Endothelial cell (in vitro differentiated cells): ENCODE data around the gene ZFR2. TPM values are rescaled to one million over a fixed set of nuclear protein-coding genes. Genes with fewer than 3 reads are reported as not detected.

ENCODE experiments used
- DNase-seq: peaks from one replicate; pipeline ENCODE4 v3.0.0; 2021; ENCODE audit warnings: low spot score
- H3K27ac Mint-ChIP-seq: one replicate; pipeline ENCODE4 v1.8.0; 2021; ENCODE audit warnings: mixed read lengths, inconsistent platforms; ENCODE audit not compliant: unreplicated experiment
- H3K27me3 Mint-ChIP-seq: one replicate; pipeline ENCODE4 v1.8.0; 2021; ENCODE audit warnings: mild to moderate bottlenecking, moderate library complexity, mixed read lengths, inconsistent platforms; ENCODE audit not compliant: unreplicated experiment
- H3K36me3 Mint-ChIP-seq: one replicate; pipeline ENCODE4 v1.8.0; 2021; ENCODE audit warnings: mild to moderate bottlenecking, low read depth, mixed read lengths, inconsistent platforms; ENCODE audit not compliant: unreplicated experiment
- H3K4me1 Mint-ChIP-seq: one replicate; pipeline ENCODE4 v1.8.0; 2021; ENCODE audit warnings: mild to moderate bottlenecking, mixed read lengths, inconsistent platforms; ENCODE audit not compliant: unreplicated experiment
- H3K4me3 Mint-ChIP-seq: one replicate; pipeline ENCODE4 v1.8.0; 2021; ENCODE audit warnings: mild to moderate bottlenecking, mixed read lengths, inconsistent platforms; ENCODE audit not compliant: unreplicated experiment
- H3K9me3 Mint-ChIP-seq: one replicate; pipeline ENCODE4 v1.8.0; 2021; ENCODE audit warnings: mixed read lengths, inconsistent platforms; ENCODE audit not compliant: unreplicated experiment
- total RNA-seq: library from RNA; stranded (reverse); fragmentation: NEBNext Ultra II Directional; extraction: Animal tissue kit (Norgen Biotek cat#: 25700); gene quantifications from one replicate; pipeline ENCODE4 v1.2.1, GENCODE V29; 2021; ENCODE audit not compliant: unreplicated experiment
- TF ChIP-seq, protein P1 (sequence below): fragments of 200-600 bp; sonication (generic); IDR thresholded peaks from one replicate; pipeline ENCODE4 v1.5.0; 2021; ENCODE audit warnings: antibody characterized with exemption; ENCODE audit not compliant: unreplicated experiment

Gene ZFR2
- total RNA-seq, 1 donor from 2014 or later = 1.8 TPM

DNA sequence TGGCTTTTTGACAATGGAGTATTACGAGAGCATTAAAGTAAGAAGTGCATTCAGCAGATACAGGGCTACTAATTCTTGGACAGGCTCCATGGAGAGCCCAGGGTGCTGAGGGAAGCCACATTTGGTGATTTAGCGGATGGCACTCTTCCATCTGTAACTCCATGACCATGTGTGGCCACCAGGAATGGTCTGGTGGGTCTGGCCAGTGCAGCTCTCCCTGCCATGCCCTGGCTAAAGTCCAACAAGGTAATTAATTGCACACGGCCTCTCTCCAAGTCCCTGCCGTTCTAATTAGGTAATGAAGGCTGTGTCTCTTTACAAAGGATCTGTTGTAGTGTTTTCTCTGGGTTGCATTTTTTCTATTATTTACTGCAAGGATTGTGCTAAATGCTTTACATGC is 4.3 kb upstream of the ZFR2 start:
- H3K27me3 Mint-ChIP-seq = peaks cover 5% of the 10 kb centered on the region
- H3K4me3 Mint-ChIP-seq = no peak overlapping the region
- H3K9me3 Mint-ChIP-seq = no peaks in the 10 kb centered on the region

DNA sequence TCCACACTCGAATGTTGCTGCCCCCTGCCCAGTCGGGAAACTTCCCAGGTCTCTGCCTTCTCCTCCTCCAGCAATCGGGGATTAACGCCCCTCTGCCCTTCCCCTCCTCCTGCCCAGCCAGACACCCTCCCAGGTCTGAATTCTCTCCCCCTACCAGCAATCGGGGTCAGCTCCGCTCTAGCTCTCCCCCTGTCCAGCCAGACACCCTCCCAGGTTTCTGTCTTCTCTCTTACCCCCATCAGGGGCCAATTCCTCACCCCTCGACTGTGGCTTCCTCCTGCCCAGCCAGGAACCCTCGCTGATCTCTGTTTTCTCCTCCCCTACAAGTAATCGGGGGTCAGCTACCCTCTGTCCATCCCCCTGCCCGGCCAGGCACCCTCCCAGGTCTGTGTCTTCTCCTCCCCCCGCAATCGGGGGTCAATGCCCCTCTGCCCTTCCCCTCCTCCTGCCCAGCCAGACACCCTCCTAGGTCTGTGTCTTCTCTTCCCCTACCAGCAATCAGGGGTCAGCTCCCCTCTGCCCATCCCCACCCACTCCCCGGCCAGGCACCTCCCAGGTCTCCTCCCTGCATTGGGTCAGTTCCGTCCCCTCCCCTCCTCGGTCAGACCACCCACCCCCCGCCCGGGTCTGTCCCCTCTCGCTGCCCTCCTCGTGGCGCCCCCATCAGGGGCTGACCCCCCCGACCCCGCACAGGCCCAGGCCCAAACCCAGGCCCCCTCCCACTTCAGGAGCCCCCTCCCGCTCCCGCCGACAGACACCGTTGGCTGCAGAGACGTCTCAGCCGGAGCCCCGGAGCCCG is 668 bp downstream of the ZFR2 start:
- Mint-ChIP-seq H3K27me3 (peaks cover 13% of the 10 kb centered on the region), H3K9me3 (no peaks in the 10 kb centered on the region), H3K4me3 (peak overlapping the region; percentile 59), H3K4me1 (no peaks in the 10 kb centered on the region), H3K36me3 (peaks cover 6% of the 10 kb centered on the region), H3K27ac (no peak overlapping the region)
- no peak for DNase-seq
- TF ChIP-seq, protein P1, sequence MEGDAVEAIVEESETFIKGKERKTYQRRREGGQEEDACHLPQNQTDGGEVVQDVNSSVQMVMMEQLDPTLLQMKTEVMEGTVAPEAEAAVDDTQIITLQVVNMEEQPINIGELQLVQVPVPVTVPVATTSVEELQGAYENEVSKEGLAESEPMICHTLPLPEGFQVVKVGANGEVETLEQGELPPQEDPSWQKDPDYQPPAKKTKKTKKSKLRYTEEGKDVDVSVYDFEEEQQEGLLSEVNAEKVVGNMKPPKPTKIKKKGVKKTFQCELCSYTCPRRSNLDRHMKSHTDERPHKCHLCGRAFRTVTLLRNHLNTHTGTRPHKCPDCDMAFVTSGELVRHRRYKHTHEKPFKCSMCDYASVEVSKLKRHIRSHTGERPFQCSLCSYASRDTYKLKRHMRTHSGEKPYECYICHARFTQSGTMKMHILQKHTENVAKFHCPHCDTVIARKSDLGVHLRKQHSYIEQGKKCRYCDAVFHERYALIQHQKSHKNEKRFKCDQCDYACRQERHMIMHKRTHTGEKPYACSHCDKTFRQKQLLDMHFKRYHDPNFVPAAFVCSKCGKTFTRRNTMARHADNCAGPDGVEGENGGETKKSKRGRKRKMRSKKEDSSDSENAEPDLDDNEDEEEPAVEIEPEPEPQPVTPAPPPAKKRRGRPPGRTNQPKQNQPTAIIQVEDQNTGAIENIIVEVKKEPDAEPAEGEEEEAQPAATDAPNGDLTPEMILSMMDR = no peak

More for the DNA sequence above, 4.3 kb upstream of the ZFR2 start:
- H3K4me1 Mint-ChIP-seq = no peaks in the 10 kb centered on the region
- H3K36me3 Mint-ChIP-seq = peaks cover 6% of the 10 kb centered on the region
- TF ChIP-seq, protein P1 = no peak
- H3K27ac Mint-ChIP-seq = no peak overlapping the region
- no peak for DNase-seq

DNA sequence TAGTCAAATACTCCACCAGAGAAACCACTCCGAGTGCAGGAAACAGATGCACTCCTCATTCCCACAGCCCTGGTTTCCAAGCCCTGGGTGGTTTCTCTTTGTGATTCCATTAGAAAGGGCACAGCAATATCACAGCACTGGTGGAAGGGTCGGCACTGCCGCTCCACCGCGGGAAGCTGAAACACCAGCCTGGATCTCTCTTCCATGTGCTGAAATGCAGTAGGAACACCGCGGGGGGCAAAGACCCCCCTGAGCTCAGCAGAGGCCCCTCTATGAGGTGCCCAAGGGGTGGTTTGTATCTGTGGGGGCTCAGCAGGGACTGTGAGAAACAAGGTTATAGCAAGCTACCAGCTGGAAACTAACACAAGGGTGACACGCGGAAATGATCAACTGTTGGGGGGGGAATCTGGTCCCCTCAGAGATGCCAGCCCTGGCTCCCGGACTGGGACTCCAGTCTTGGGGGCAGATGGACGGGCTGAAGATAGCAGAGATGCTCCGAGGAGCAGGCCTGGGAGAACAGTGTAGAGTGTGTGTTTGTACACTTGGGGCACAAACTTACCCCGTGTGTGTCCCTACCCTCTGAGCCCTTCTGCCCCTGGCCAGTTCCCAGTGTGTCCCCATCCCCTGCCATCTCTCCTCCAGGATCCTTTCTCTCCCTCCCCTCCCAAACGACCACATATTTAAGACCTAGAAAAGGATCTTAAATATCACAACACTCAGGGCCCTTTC is 1.8 kb downstream of the ZFR2 start:
- no peak overlapping the region for H3K27ac Mint-ChIP-seq
- no peaks in the 10 kb centered on the region for H3K4me1 Mint-ChIP-seq
- TF ChIP-seq, protein P1 = no peak
- no peak for DNase-seq
- H3K27me3 Mint-ChIP-seq = peaks cover 13% of the 10 kb centered on the region
- no peaks in the 10 kb centered on the region for H3K9me3 Mint-ChIP-seq
- peaks cover 6% of the 10 kb centered on the region for H3K36me3 Mint-ChIP-seq
- no peak overlapping the region for H3K4me3 Mint-ChIP-seq

DNA sequence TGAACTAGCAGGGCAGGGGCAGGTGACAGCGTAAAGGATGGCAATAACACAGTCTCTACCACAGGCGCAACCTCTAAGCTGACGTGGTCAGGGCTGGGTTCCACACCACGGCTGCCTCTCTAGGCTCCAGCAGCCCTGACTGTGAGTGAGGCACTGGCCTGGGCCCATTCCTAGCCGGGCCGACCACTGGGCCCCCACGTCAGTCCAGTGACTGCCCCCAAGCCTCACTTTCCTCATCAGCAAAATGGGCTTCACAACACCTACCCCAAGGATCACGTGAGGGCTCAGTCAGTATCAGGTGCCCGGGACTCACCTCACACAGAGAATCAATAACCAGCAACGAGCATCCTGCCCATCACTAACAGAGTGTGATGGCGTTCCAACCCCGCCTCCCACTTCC is 5.2 kb downstream of the ZFR2 start:
- Mint-ChIP-seq H3K36me3 (no peaks in the 10 kb centered on the region), H3K4me1 (no peaks in the 10 kb centered on the region), H3K27ac (no peak overlapping the region), H3K9me3 (no peaks in the 10 kb centered on the region), H3K4me3 (no peak overlapping the region), H3K27me3 (peaks cover 11% of the 10 kb centered on the region)
- TF ChIP-seq, protein P1 = no peak
- no peak for DNase-seq
